ENCODE results near the gene PIK3R1.

PIK3R1 gene

DNA sequence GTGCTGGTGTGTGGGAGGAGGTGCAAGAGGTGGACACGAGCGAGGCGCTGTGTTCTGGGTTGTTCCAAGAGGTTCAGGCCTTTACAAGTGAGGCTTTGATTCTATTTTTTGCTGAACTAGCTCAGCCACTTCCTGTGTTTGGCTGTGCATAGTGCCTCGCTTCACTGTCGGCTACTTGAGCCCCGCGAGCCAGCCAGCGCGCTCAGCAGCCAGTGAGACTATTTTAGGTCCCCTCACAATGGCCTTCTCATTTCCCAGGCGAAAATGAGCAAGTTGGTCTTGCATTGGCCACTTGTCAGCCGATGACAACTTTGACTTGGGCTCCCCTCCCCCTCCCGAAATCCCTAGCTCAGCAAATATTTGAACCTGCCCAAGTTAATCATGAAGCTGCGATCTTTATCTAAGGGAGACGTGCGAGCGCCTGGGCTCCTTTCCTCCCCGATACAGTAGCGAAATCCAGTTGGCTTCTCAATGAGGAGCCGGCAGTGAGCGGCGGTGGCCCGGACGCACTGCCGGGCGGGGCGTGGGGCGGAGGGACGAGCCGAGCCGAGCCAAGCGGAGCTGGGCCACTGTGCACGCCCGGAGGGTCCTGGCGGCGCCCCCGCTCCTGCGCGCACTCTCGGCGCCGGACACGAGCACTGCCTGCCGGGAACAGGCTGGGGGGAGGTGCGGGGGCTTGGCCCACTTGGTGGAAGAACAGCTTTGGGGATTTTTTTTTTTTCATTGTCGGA, 72.6 kb downstream of the PIK3R1 start:
- DNase-seq: peak; percentile 85
- no peak for TF ChIP-seq CTCF (IDR thresholded peaks at IDR 0.05; ENCODE audit: low read depth, low read length)
- Histone ChIP-seq H3K4me1 (peaks cover 29% of the 10 kb centered on the region), H3K27me3 (no peaks in the 10 kb centered on the region), H3K36me3 (peaks cover 11% of the 10 kb centered on the region), H3K4me3 (ENCODE audit: low read depth, low read length) (peak overlapping the region; percentile 79), H3K9me3 (no peaks in the 10 kb centered on the region)

DNA sequence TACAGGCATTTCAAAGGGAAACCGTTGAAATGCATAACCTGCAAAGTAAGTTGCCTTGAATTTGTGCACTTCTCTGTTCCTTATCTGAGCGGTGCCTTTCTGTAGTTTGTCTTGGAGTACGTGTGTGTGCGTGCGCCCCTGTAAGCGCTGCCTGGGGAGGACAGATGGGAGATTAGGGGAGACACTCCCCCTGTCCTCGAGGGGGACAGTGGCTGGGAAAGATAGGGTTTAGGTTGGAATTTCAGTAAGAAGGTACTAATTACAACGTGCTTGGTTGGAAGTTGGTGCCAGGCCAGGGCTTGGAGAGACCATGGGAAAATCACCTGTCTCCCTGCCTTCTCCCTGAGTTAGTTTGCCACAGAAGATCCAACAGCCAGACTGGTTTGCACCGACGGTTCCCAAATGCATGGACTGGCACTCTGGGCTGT, 73.2 kb downstream of the PIK3R1 start:
- DNase-seq: peak; percentile 39
- Histone ChIP-seq H3K36me3 (peaks cover 17% of the 10 kb centered on the region), H3K9me3 (no peaks in the 10 kb centered on the region), H3K4me1 (peaks cover 29% of the 10 kb centered on the region), H3K4me3 (ENCODE audit: low read depth, low read length) (peak overlapping the region; percentile 79), H3K27me3 (no peaks in the 10 kb centered on the region)
- TF ChIP-seq CTCF (IDR thresholded peaks at IDR 0.05; ENCODE audit: low read depth, low read length): no peak

DNA sequence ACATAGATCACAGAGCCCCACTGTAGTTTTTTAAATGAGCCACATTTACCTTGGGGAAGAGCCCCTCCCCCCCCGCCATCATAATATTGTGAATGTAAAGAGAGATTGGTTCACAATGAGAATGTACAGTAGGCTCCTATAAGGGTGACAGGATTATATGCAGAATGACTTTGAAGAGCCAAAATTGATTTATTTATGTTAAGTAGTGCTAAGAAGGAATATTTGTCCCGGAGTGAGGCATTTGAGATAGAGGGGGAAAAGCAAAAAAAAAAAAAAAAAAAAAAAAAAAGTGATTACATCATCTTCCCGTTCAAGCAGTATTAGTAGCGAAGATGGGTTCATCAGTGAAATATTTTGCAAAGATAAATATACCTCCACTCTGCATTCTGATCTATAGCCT, 73.9 kb downstream of the PIK3R1 start:
- Histone ChIP-seq H3K27me3 (no peaks in the 10 kb centered on the region), H3K9me3 (no peaks in the 10 kb centered on the region), H3K4me1 (peaks cover 29% of the 10 kb centered on the region), H3K36me3 (peaks cover 25% of the 10 kb centered on the region), H3K4me3 (ENCODE audit: low read depth, low read length) (peak overlapping the region; percentile 79)
- DNase-seq: peak; percentile 48
- no peak for TF ChIP-seq CTCF (IDR thresholded peaks at IDR 0.05; ENCODE audit: low read depth, low read length)

DNA sequence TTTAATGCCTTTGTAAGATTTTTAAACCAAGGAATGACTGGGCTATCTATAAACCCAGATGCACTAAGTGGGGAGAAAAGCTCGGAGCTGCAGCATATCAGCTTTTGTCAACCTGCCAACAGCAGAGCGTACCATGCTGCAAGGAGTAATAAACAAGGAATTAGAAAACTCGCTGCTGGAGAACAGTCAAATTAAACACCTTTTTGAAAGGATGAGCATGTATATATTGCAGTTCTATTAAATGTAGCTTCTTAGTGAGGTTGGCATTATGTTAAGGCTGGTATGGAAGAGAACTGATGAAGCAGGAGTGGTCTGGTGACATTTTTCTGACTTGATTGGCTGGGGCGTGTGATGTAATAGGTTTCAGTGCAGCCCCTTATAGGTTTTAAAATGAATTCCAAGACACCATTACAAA, 74.7 kb downstream of the PIK3R1 start:
- TF ChIP-seq CTCF (IDR thresholded peaks at IDR 0.05; ENCODE audit: low read depth, low read length): no peak
- H3K9me3 ChIP-seq: no peaks in the 10 kb centered on the region
- DNase-seq: peak; percentile 60
- H3K4me1 ChIP-seq: peaks cover 26% of the 10 kb centered on the region
- H3K4me3 ChIP-seq (ENCODE audit: low read depth, low read length): peak overlapping the region; percentile 79
- H3K36me3 ChIP-seq: peaks cover 30% of the 10 kb centered on the region
- H3K27me3 ChIP-seq: no peaks in the 10 kb centered on the region

- Histone ChIP-seq H3K4me3 (ENCODE audit: low read depth, low read length) (peak overlapping the region; percentile 79), H3K36me3 (peaks cover 35% of the 10 kb centered on the region), H3K27me3 (no peaks in the 10 kb centered on the region), H3K9me3 (no peaks in the 10 kb centered on the region), H3K4me1 (peaks cover 23% of the 10 kb centered on the region)
- no peak for DNase-seq
- no peak for TF ChIP-seq CTCF (IDR thresholded peaks at IDR 0.05; ENCODE audit: low read depth, low read length)
Measured at GRCh38 chr5:68290847-68291246, 75.3 kb downstream of the PIK3R1 start.

GRCh38 chr5:68292316-68292715, 76.8 kb downstream of the PIK3R1 start:
- TF ChIP-seq CTCF (IDR thresholded peaks at IDR 0.05; ENCODE audit: low read depth, low read length): no peak
- H3K9me3 ChIP-seq: no peaks in the 10 kb centered on the region
- DNase-seq: no peak
- no peaks in the 10 kb centered on the region for H3K27me3 ChIP-seq
- H3K4me1 ChIP-seq: peaks cover 8% of the 10 kb centered on the region
- H3K4me3 ChIP-seq (ENCODE audit: low read depth, low read length): peak overlapping the region; percentile 79
- peaks cover 50% of the 10 kb centered on the region for H3K36me3 ChIP-seq
